IPS DF 6.9 (cell line): ENCODE results near the gene RP2.

Experiments used
- DNase-seq: peaks from one replicate; pipeline ENCODE4 v3.0.0-alpha.2; 2013; ENCODE audit warnings: low read depth, low spot score
- H3K27ac ChIP-seq: one replicate; pipeline ENCODE4 v1.5.1; 2013; ENCODE audit warnings: low read length, control low read depth
- H3K27me3 ChIP-seq: 2 replicates; pipeline ENCODE4 v1.6.1; 2013; ENCODE audit warnings: mild to moderate bottlenecking, low read length; ENCODE audit not compliant: control insufficient read depth, insufficient read depth
- H3K36me3 ChIP-seq: 2 replicates; pipeline ENCODE4 v1.6.1; 2013; ENCODE audit warnings: low read length; ENCODE audit not compliant: control insufficient read depth, insufficient read depth
- H3K4me1 ChIP-seq: 2 replicates; pipeline ENCODE4 v1.6.1; 2013; ENCODE audit warnings: low read length; ENCODE audit not compliant: control insufficient read depth, insufficient read depth
- H3K4me3 ChIP-seq: 2 replicates; pipeline ENCODE4 v1.5.1; 2013; ENCODE audit warnings: mild to moderate bottlenecking, low read length
- H3K9me3 ChIP-seq: 2 replicates; pipeline ENCODE4 v1.6.1; 2013; ENCODE audit warnings: low read length, inconsistent platforms; ENCODE audit not compliant: control insufficient read depth, insufficient read depth
- WGBS: extraction: QIAGEN DNeasy Blood & Tissue Kit; methylation state at CpG from one replicate; pipeline ENCODE4 v1.1.7; 2013; ENCODE audit warnings: mixed read lengths, missing lambda C conversion rate; ENCODE audit not compliant: insufficient read length, insufficient coverage; 5-methylcytosine and 5-hydroxymethylcytosine counted together

Gene RP2

GRCh38 chrX:46836701-46837557 is at the start of gene RP2:
Gene RP2, plus strand, starts transcription at chrX:46837043. Its CDS starts 58 bp downstream, at chrX:46837101.
- Histone ChIP-seq H3K9me3 (no peaks in the 10 kb centered on the region), H3K36me3 (no peaks in the 10 kb centered on the region), H3K4me3 (peak within 1 kb of the TSS; percentile 70), H3K4me1 (no peaks in the 10 kb centered on the region), H3K27me3 (no peaks in the 10 kb centered on the region), H3K27ac (no peak within 1 kb of the TSS)
- peak; percentile 54 for DNase-seq
- WGBS = no CpG with 5 or more reads among the region's 71 CpGs

- no peaks in the 10 kb centered on the region for H3K27me3 ChIP-seq
- H3K4me3 ChIP-seq = no peak overlapping the region
- no peak overlapping the region for H3K27ac ChIP-seq
- WGBS = no CpG with 5 or more reads among the region's 4 CpGs
- no peaks in the 10 kb centered on the region for H3K9me3 ChIP-seq
- no peaks in the 10 kb centered on the region for H3K36me3 ChIP-seq
- no peaks in the 10 kb centered on the region for H3K4me1 ChIP-seq
- no peak for DNase-seq
These were observed 47.9 kb upstream of the RP2 start for GRCh38 chrX:46788902-46789301.

GRCh38 chrX:46791927-46792809 is 44.7 kb upstream of the RP2 start:
- DNase-seq = no peak

GRCh38 chrX:46792810-46793188 is 44.0 kb upstream of the RP2 start:
- no peaks in the 10 kb centered on the region for H3K27me3 ChIP-seq
- no CpG with 5 or more reads among the region's 4 CpGs for WGBS
- H3K4me3 ChIP-seq = no peak overlapping the region
- no peaks in the 10 kb centered on the region for H3K36me3 ChIP-seq
- no peak for DNase-seq
- H3K27ac ChIP-seq = no peak overlapping the region
- no peaks in the 10 kb centered on the region for H3K9me3 ChIP-seq
- no peaks in the 10 kb centered on the region for H3K4me1 ChIP-seq

More at GRCh38 chrX:46791927-46792809, 44.7 kb upstream of the RP2 start:
- Histone ChIP-seq H3K4me1 (no peaks in the 10 kb centered on the region), H3K27ac (no peak overlapping the region), H3K9me3 (no peaks in the 10 kb centered on the region), H3K36me3 (no peaks in the 10 kb centered on the region), H3K27me3 (no peaks in the 10 kb centered on the region), H3K4me3 (no peak overlapping the region)
- WGBS = no CpG with 5 or more reads among the region's 7 CpGs

GRCh38 chrX:46793386-46794143 is 43.3 kb upstream of the RP2 start:
- no CpG with 5 or more reads among the region's 6 CpGs for WGBS
- no peak overlapping the region for H3K4me3 ChIP-seq
- no peak overlapping the region for H3K27ac ChIP-seq

GRCh38 chrX:46796574-46797191 is 40.2 kb upstream of the RP2 start:
- H3K27ac ChIP-seq = no peak overlapping the region
- H3K9me3 ChIP-seq = no peaks in the 10 kb centered on the region
- DNase-seq = no peak
- H3K36me3 ChIP-seq = no peaks in the 10 kb centered on the region
- H3K4me1 ChIP-seq = no peaks in the 10 kb centered on the region
- H3K4me3 ChIP-seq = no peak overlapping the region
- no peaks in the 10 kb centered on the region for H3K27me3 ChIP-seq
- WGBS = no CpG with 5 or more reads among the region's 8 CpGs

More at GRCh38 chrX:46793386-46794143, 43.3 kb upstream of the RP2 start:
- no peaks in the 10 kb centered on the region for H3K9me3 ChIP-seq
- H3K36me3 ChIP-seq = no peaks in the 10 kb centered on the region
- DNase-seq = no peak
- H3K27me3 ChIP-seq = no peaks in the 10 kb centered on the region
- H3K4me1 ChIP-seq = no peaks in the 10 kb centered on the region

GRCh38 chrX:46803140-46803539 is 33.7 kb upstream of the RP2 start:
- H3K36me3 ChIP-seq = no peaks in the 10 kb centered on the region
- no peak overlapping the region for H3K27ac ChIP-seq
- no peak for DNase-seq
- H3K27me3 ChIP-seq = no peaks in the 10 kb centered on the region
- no CpG with 5 or more reads among the region's 3 CpGs for WGBS
- H3K4me1 ChIP-seq = no peaks in the 10 kb centered on the region
- H3K4me3 ChIP-seq = no peak overlapping the region
- H3K9me3 ChIP-seq = no peaks in the 10 kb centered on the region

- no peaks in the 10 kb centered on the region for H3K4me1 ChIP-seq
- DNase-seq = no peak
- no peak overlapping the region for H3K4me3 ChIP-seq
- H3K27me3 ChIP-seq = no peaks in the 10 kb centered on the region
- no peak overlapping the region for H3K27ac ChIP-seq
- WGBS = no CpG with 5 or more reads among the region's 2 CpGs
- H3K9me3 ChIP-seq = no peaks in the 10 kb centered on the region
- no peaks in the 10 kb centered on the region for H3K36me3 ChIP-seq
These were observed 31.6 kb upstream of the RP2 start for GRCh38 chrX:46805270-46805669.

GRCh38 chrX:46811121-46811520 is 25.7 kb upstream of the RP2 start:
- no peak overlapping the region for H3K4me3 ChIP-seq
- H3K27ac ChIP-seq = no peak overlapping the region
- no peaks in the 10 kb centered on the region for H3K9me3 ChIP-seq
- no peaks in the 10 kb centered on the region for H3K4me1 ChIP-seq
- no peaks in the 10 kb centered on the region for H3K27me3 ChIP-seq
- no peaks in the 10 kb centered on the region for H3K36me3 ChIP-seq
- no peak for DNase-seq
- WGBS = no CpG with 5 or more reads among the region's 1 CpG

- H3K27ac ChIP-seq = no peak overlapping the region
- WGBS = no CpG with 5 or more reads among the region's 2 CpGs
- no peaks in the 10 kb centered on the region for H3K4me1 ChIP-seq
- H3K9me3 ChIP-seq = no peaks in the 10 kb centered on the region
- no peaks in the 10 kb centered on the region for H3K27me3 ChIP-seq
- no peak overlapping the region for H3K4me3 ChIP-seq
- no peaks in the 10 kb centered on the region for H3K36me3 ChIP-seq
- no peak for DNase-seq
These were observed 24.4 kb upstream of the RP2 start for GRCh38 chrX:46812445-46812844.
